GM23338 (cell line): ENCODE results near the gene IQUB. TPM values are rescaled to one million over a fixed set of nuclear protein-coding genes. Genes with fewer than 3 reads are reported as not detected.

Experiments used
- ATAC-seq: fragments of 200-7000 bp; cut with Tn5 transposase; 3 replicates; pipeline ENCODE4 v1.9.1; 2020
- DNase-seq: peaks from one replicate; pipeline ENCODE4 v3.0.0-alpha.2; 2015; ENCODE audit warnings: low spot score
- H2AFZ ChIP-seq: fragments of 200-600 bp; sonication (generic); 2 replicates; pipeline ENCODE4 v1.8.0; 2016; ENCODE audit warnings: antibody characterized with exemption, mild to moderate bottlenecking, moderate library complexity
- H3F3A ChIP-seq: fragments of 200-600 bp; sonication (generic); replicated peaks from 2 replicates; pipeline ENCODE4 v1.8.0; 2017; ENCODE audit warnings: antibody characterized with exemption, mixed run types, low read depth
- H3K27ac ChIP-seq: fragments of 200-600 bp; sonication (generic); 2 replicates; pipeline ENCODE4 v1.6.1; 2016; ENCODE audit warnings: low read depth
- H3K27me3 ChIP-seq: fragments of 200-600 bp; sonication (generic); 2 replicates; pipeline ENCODE4 v1.8.0; 2016; ENCODE audit warnings: mild to moderate bottlenecking, mixed run types, moderate library complexity; ENCODE audit not compliant: insufficient read depth
- H3K36me3 ChIP-seq: fragments of 200-600 bp; sonication (generic); 2 replicates; pipeline ENCODE4 v1.8.0; 2016; ENCODE audit warnings: mild to moderate bottlenecking; ENCODE audit not compliant: insufficient read depth
- H3K4me1 ChIP-seq: fragments of 200-600 bp; sonication (generic); 2 replicates; pipeline ENCODE4 v1.8.0; 2016; ENCODE audit warnings: mild to moderate bottlenecking, moderate library complexity; ENCODE audit not compliant: insufficient read depth
- H3K4me2 ChIP-seq: fragments of 200-600 bp; sonication (generic); 2 replicates; pipeline ENCODE4 v1.7.1; 2017; ENCODE audit warnings: mixed run types
- H3K4me3 ChIP-seq: fragments of 200-600 bp; sonication (generic); 2 replicates; pipeline ENCODE4 v1.6.1; 2016; ENCODE audit warnings: mixed run types
- H3K79me2 ChIP-seq: fragments of 200-600 bp; sonication (generic); replicated peaks from 2 replicates; pipeline ENCODE4 v1.8.0; 2017; ENCODE audit warnings: mild to moderate bottlenecking; ENCODE audit not compliant: insufficient read depth
- H3K9me2 ChIP-seq: fragments of 200-600 bp; sonication (generic); 2 replicates; pipeline ENCODE4 v1.8.0; 2017; ENCODE audit not compliant: insufficient read depth
- H4K20me1 ChIP-seq: fragments of 200-600 bp; sonication (generic); replicated peaks from 2 replicates; pipeline ENCODE4 v1.8.0; 2017; ENCODE audit warnings: mild to moderate bottlenecking; ENCODE audit not compliant: insufficient read depth
- H3K27ac Mint-ChIP-seq: 2 replicates; pipeline ENCODE4 v1.8.0; 2020; ENCODE audit warnings: inconsistent platforms, mild to moderate bottlenecking, moderate library complexity, mixed read lengths
- H3K27me3 Mint-ChIP-seq: 3 replicates; pipeline ENCODE4 v1.8.0; 2022; ENCODE audit warnings: low read depth, mild to moderate bottlenecking, moderate library complexity, mixed read lengths, inconsistent platforms; ENCODE audit not compliant: insufficient read depth, poor library complexity
- H3K36me3 Mint-ChIP-seq: 3 replicates; pipeline ENCODE4 v1.8.0; 2021; ENCODE audit warnings: low read depth, mild to moderate bottlenecking, inconsistent platforms, moderate library complexity, mixed read lengths
- H3K4me1 Mint-ChIP-seq: 3 replicates; pipeline ENCODE4 v1.8.0; 2020; ENCODE audit warnings: mild to moderate bottlenecking, inconsistent platforms, mixed read lengths
- H3K4me3 Mint-ChIP-seq: 3 replicates; pipeline ENCODE4 v1.8.0; 2021; ENCODE audit warnings: moderate library complexity, mild to moderate bottlenecking, inconsistent platforms, mixed read lengths
- H3K9me3 Mint-ChIP-seq: 3 replicates; pipeline ENCODE4 v1.8.0; 2020; ENCODE audit warnings: moderate library complexity, mild to moderate bottlenecking, inconsistent platforms, mixed read lengths
- EZH2 ChIP-seq: fragments of 200-600 bp; sonication (generic); IDR thresholded peaks from one replicate; pipeline ENCODE4 v1.8.0; 2017; ENCODE audit warnings: antibody characterized with exemption, mild to moderate bottlenecking, low read depth; ENCODE audit not compliant: unreplicated experiment
- EZH2phosphoT487 ChIP-seq: fragments of 200-600 bp; sonication (generic); IDR thresholded peaks from one replicate; pipeline ENCODE4 v1.8.1; 2018; ENCODE audit warnings: antibody characterized with exemption; ENCODE audit not compliant: unreplicated experiment
- JUNB ChIP-seq: IDR thresholded peaks from one replicate; pipeline ENCODE4 v1.6.1; 2016; ENCODE audit warnings: antibody characterized with exemption; ENCODE audit not compliant: unreplicated experiment
- NANOG ChIP-seq: IDR thresholded peaks from 2 replicates; pipeline ENCODE4 v1.6.1; 2016; ENCODE audit warnings: antibody characterized with exemption, borderline replicate concordance
- STAT1 ChIP-seq: IDR thresholded peaks from one replicate; pipeline ENCODE4 v1.6.1; 2016; ENCODE audit warnings: antibody characterized with exemption; ENCODE audit not compliant: unreplicated experiment
- ZNF114 ChIP-seq: fragments of 250-450 bp; sonication (Bioruptor Pico); IDR thresholded peaks from 2 replicates; pipeline ENCODE4 v1.5.0; 2020; ENCODE audit warnings: mild to moderate bottlenecking, moderate library complexity
- ZNF331 ChIP-seq: fragments of 250-450 bp; sonication (Bioruptor Pico); IDR thresholded peaks from 2 replicates; pipeline ENCODE4 v1.5.0; 2020; ENCODE audit warnings: low read depth, mild to moderate bottlenecking, moderate library complexity
- polyA plus RNA-seq: library from polyadenylated mRNA; unstranded; fragments of >200 nt; fragmentation: Nextera tagmentation; extraction: Ambion mirVana; gene quantifications from 2 replicates; pipeline ENCODE4 v1.2.1, GENCODE V29; 2016
- total RNA-seq: library from RNA; depleted of rRNA; stranded (reverse); fragments of >200 nt; shearing (Covaris generic); gene quantifications from 2 replicates; pipeline ENCODE4 v1.2.3, GENCODE V29; 2014
- TF ChIP-seq, protein P1 (sequence below): IDR thresholded peaks from 2 replicates; pipeline ENCODE4 v1.6.1; 2016; ENCODE audit warnings: antibody characterized with exemption
- TF ChIP-seq, protein P2 (sequence below), 2 experiments: fragments of 200-600 bp in 1 of 2; sonication (generic) in 1 of 2; conservative IDR thresholded peaks; 2 replicates each; pipeline versions ENCODE4 v1.5.1 to v1.6.1; 2016 to 2017; ENCODE audit warnings: antibody characterized with exemption in 2 of 2, low read depth in 2 of 2, mild to moderate bottlenecking in 2 of 2, moderate library complexity in 1 of 2
- TF ChIP-seq, protein P3 (sequence below): IDR thresholded peaks from one replicate; pipeline ENCODE4 v1.6.1; 2018; ENCODE audit warnings: antibody characterized with exemption; ENCODE audit not compliant: unreplicated experiment

Gene IQUB
- total and polyA plus RNA-seq, 2 experiments from 2014 or later = 0.79 to 1.1 TPM

DNA sequence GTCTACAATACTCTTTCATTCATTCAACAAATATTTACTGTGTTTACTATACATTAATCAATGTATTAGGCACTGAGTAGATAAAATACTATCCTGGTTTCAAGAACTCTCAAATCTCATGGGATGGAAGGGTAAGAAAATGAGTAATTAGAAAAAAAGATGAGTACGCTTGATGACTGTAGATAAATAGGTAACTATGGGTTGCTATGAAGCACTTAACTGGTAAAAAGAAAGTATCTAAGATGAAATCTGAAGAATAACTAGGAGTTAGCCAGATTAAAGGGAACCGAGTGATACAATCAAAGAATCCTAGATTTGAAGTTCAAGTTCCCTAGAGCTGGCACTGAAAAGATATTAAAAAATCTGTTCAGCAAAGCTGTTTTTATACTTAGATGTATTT, 62.1 kb downstream of the IQUB start (continued):
- TF ChIP-seq EZH2phosphoT487 = no peak
- TF ChIP-seq ZNF331 (CRISPR knock-in tag) = no peak
- TF ChIP-seq NANOG = no peak
- no peak for TF ChIP-seq STAT1
- TF ChIP-seq, protein P1, sequence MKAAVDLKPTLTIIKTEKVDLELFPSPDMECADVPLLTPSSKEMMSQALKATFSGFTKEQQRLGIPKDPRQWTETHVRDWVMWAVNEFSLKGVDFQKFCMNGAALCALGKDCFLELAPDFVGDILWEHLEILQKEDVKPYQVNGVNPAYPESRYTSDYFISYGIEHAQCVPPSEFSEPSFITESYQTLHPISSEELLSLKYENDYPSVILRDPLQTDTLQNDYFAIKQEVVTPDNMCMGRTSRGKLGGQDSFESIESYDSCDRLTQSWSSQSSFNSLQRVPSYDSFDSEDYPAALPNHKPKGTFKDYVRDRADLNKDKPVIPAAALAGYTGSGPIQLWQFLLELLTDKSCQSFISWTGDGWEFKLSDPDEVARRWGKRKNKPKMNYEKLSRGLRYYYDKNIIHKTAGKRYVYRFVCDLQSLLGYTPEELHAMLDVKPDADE = no peak

DNA sequence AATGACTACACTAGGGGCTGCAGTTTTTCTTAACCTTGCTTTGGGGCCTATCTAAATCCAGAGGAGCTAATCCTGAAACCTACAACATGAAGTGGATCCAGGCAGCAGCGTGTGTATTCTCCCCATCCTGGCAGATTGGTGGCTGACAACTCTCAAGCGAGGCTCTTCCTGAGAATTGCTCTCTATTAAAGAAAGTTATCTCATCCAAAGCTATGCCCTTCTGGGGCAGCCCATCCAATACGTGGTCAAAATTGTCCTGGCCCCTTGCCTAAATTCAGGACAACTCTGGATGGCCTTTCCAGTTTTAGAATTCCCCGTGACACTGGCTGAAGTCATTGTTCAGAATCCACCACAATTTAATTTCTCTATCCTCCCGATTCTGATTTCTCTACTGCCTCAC, 66.1 kb downstream of the IQUB start:
- Mint-ChIP-seq H3K4me3 (no peak overlapping the region), H3K36me3 (no peaks in the 10 kb centered on the region), H3K27me3 (no peaks in the 10 kb centered on the region), H3K9me3 (no peaks in the 10 kb centered on the region), H3K4me1 (peaks cover 6% of the 10 kb centered on the region), H3K27ac (no peak overlapping the region)
- Histone ChIP-seq H3K27me3 (no peaks in the 10 kb centered on the region), H3K27ac (no peak overlapping the region), H3K4me3 (no peak overlapping the region), H3K4me1 (no peaks in the 10 kb centered on the region), H3K9me2 (no peaks in the 10 kb centered on the region), H4K20me1 (no peaks in the 10 kb centered on the region), H3K4me2 (no peak overlapping the region), H3K36me3 (no peaks in the 10 kb centered on the region), H3K79me2 (no peaks in the 10 kb centered on the region), H2AFZ (no peak overlapping the region), H3F3A (no peaks in the 10 kb centered on the region)
- ATAC-seq = no peak
- DNase-seq = no peak
- no peak for TF ChIP-seq ZNF331 (CRISPR knock-in tag)
- TF ChIP-seq, protein P1 = no peak
- TF ChIP-seq, protein P2, sequence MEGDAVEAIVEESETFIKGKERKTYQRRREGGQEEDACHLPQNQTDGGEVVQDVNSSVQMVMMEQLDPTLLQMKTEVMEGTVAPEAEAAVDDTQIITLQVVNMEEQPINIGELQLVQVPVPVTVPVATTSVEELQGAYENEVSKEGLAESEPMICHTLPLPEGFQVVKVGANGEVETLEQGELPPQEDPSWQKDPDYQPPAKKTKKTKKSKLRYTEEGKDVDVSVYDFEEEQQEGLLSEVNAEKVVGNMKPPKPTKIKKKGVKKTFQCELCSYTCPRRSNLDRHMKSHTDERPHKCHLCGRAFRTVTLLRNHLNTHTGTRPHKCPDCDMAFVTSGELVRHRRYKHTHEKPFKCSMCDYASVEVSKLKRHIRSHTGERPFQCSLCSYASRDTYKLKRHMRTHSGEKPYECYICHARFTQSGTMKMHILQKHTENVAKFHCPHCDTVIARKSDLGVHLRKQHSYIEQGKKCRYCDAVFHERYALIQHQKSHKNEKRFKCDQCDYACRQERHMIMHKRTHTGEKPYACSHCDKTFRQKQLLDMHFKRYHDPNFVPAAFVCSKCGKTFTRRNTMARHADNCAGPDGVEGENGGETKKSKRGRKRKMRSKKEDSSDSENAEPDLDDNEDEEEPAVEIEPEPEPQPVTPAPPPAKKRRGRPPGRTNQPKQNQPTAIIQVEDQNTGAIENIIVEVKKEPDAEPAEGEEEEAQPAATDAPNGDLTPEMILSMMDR (conservative IDR thresholded peaks at IDR 0.05; ENCODE audit: low read depth in 2 of 2) = no peak
- no peak for TF ChIP-seq EZH2phosphoT487

DNA sequence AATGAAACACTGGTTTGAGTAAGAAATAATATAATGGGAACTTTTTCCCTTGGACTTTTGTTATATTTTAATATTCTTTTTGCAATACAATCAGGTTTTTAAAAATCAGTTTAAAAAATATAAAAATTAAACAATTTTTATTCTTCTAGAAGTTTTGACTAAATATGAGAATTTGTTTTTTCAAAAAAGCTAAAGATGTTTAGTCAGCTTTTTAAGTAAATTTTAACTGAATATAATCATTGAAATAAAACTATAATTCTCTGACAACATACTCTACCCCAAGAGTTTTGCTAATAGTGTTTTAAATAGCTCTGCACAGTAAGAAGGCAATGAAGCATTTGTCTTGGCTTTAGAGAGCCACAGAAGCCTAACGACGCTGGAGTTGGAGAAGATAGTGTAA, 70.5 kb downstream of the IQUB start:
- Histone ChIP-seq H4K20me1 (no peaks in the 10 kb centered on the region), H3K9me2 (no peaks in the 10 kb centered on the region), H3K4me2 (no peak overlapping the region), H3K79me2 (no peaks in the 10 kb centered on the region), H3F3A (no peaks in the 10 kb centered on the region), H3K4me3 (no peak overlapping the region), H3K27me3 (no peaks in the 10 kb centered on the region), H2AFZ (no peak overlapping the region), H3K4me1 (no peaks in the 10 kb centered on the region), H3K27ac (no peak overlapping the region), H3K36me3 (no peaks in the 10 kb centered on the region)
- ATAC-seq = no peak
- Mint-ChIP-seq H3K27ac (no peak overlapping the region), H3K4me1 (peaks cover 4% of the 10 kb centered on the region), H3K27me3 (no peaks in the 10 kb centered on the region), H3K4me3 (no peak overlapping the region), H3K9me3 (no peaks in the 10 kb centered on the region), H3K36me3 (no peaks in the 10 kb centered on the region)
- DNase-seq = no peak
- TF ChIP-seq ZNF114 (CRISPR knock-in tag) (no peak), EZH2phosphoT487 (no peak), JUNB (no peak), EZH2 (no peak), STAT1 (no peak), NANOG (no peak), ZNF331 (CRISPR knock-in tag) (no peak)
- TF ChIP-seq, protein P1 = no peak
- TF ChIP-seq, protein P2 (conservative IDR thresholded peaks at IDR 0.05; ENCODE audit: low read depth in 2 of 2) = no peak
- TF ChIP-seq, protein P3, sequence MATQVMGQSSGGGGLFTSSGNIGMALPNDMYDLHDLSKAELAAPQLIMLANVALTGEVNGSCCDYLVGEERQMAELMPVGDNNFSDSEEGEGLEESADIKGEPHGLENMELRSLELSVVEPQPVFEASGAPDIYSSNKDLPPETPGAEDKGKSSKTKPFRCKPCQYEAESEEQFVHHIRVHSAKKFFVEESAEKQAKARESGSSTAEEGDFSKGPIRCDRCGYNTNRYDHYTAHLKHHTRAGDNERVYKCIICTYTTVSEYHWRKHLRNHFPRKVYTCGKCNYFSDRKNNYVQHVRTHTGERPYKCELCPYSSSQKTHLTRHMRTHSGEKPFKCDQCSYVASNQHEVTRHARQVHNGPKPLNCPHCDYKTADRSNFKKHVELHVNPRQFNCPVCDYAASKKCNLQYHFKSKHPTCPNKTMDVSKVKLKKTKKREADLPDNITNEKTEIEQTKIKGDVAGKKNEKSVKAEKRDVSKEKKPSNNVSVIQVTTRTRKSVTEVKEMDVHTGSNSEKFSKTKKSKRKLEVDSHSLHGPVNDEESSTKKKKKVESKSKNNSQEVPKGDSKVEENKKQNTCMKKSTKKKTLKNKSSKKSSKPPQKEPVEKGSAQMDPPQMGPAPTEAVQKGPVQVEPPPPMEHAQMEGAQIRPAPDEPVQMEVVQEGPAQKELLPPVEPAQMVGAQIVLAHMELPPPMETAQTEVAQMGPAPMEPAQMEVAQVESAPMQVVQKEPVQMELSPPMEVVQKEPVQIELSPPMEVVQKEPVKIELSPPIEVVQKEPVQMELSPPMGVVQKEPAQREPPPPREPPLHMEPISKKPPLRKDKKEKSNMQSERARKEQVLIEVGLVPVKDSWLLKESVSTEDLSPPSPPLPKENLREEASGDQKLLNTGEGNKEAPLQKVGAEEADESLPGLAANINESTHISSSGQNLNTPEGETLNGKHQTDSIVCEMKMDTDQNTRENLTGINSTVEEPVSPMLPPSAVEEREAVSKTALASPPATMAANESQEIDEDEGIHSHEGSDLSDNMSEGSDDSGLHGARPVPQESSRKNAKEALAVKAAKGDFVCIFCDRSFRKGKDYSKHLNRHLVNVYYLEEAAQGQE = no peak
